NAMALWA (cell line): ENCODE measurements around the gene TCEAL3.
"Not testable (repeated sequence)": the region's sequence is repeated elsewhere in the genome, so short reads cannot be mapped to it uniquely, and the experiment has no call there.

Source experiments
- DNase-seq: peaks from one replicate; pipeline ENCODE4 v3.0.0-alpha.2; 2015; ENCODE audit warnings: low spot score

The TCEAL3 gene

GRCh38 chrX:103607364-103608305 is at the start of gene TCEAL3:
TSS of gene TCEAL3 (plus strand) at chrX:103607963. CDS start at chrX:103609065, 1,102 bp downstream.
- no peak for DNase-seq

GRCh38 chrX:103560256-103560655 is 47.5 kb upstream of the TCEAL3 start:
- no peak for DNase-seq

- no peak for DNase-seq
These were observed 45.0 kb upstream of the TCEAL3 start for GRCh38 chrX:103562801-103563200.

GRCh38 chrX:103565197-103565596 is 42.6 kb upstream of the TCEAL3 start:
- DNase-seq, result no peak

GRCh38 chrX:103565752-103566151 is 42.0 kb upstream of the TCEAL3 start:
- DNase-seq, result no peak

- no peak for DNase-seq
These were observed 36.6 kb upstream of the TCEAL3 start for GRCh38 chrX:103571121-103571520.

- DNase-seq, result no peak
These were observed 36.0 kb upstream of the TCEAL3 start for GRCh38 chrX:103571726-103572125.

GRCh38 chrX:103573202-103573601 is 34.6 kb upstream of the TCEAL3 start:
- no peak for DNase-seq

GRCh38 chrX:103584596-103584995 is 23.2 kb upstream of the TCEAL3 start:
- no peak for DNase-seq

GRCh38 chrX:103585411-103586313 is 22.1 kb upstream of the TCEAL3 start, which contains the start of gene TCEAL4:
TSS of gene TCEAL4 (plus strand) at chrX:103585515. CDS start at chrX:103586676, 1,161 bp downstream.
- DNase-seq, result peak; percentile 45

GRCh38 chrX:103586314-103586646 is 21.5 kb upstream of the TCEAL3 start:
- DNase-seq, result no peak

- no peak for DNase-seq
These were observed 21.1 kb upstream of the TCEAL3 start for GRCh38 chrX:103586659-103587058.

GRCh38 chrX:103592295-103592694 is 15.5 kb upstream of the TCEAL3 start:
- DNase-seq, result not testable (repeated sequence)

GRCh38 chrX:103595202-103595601 is 12.6 kb upstream of the TCEAL3 start:
- not testable (repeated sequence) for DNase-seq

- no peak for DNase-seq
These were observed 672 bp downstream of the TCEAL3 start for GRCh38 chrX:103608306-103608963.

GRCh38 chrX:103610282-103610681 is 2.5 kb downstream of the TCEAL3 start:
- no peak for DNase-seq

GRCh38 chrX:103613362-103613890 is 5.7 kb downstream of the TCEAL3 start:
- no peak for DNase-seq

- no peak for DNase-seq
These were observed 7.2 kb downstream of the TCEAL3 start for GRCh38 chrX:103614999-103615398.

- no peak for DNase-seq
These were observed 8.1 kb downstream of the TCEAL3 start for GRCh38 chrX:103615781-103616371.

- no peak for DNase-seq
These were observed 9.0 kb downstream of the TCEAL3 start for GRCh38 chrX:103616676-103617186.

- DNase-seq, result no peak
These were observed 16.3 kb downstream of the TCEAL3 start for GRCh38 chrX:103624111-103624510.
